PC-3 (cell line): ENCODE data around the gene MAP4K2.

Source experiments
- EZH2 ChIP-seq: fragments of 300-600 bp; sonication (generic); IDR thresholded peaks from one replicate; pipeline ENCODE4 v1.6.1; 2017; ENCODE audit warnings: antibody characterized with exemption, mild to moderate bottlenecking, low read length; ENCODE audit not compliant: unreplicated experiment
- EZH2phosphoT487 ChIP-seq: fragments of 300-600 bp; sonication (generic); IDR thresholded peaks from 2 replicates; pipeline ENCODE4 v1.6.1; 2018; ENCODE audit warnings: mild to moderate bottlenecking, antibody characterized with exemption, low read length, borderline replicate concordance
- TF ChIP-seq, protein P1 (sequence below): fragments of 300-600 bp; sonication (generic); conservative IDR thresholded peaks from 2 replicates; pipeline ENCODE4 v1.5.1; 2017; ENCODE audit warnings: antibody characterized with exemption, low read depth, mild to moderate bottlenecking, low read length

DNA sequence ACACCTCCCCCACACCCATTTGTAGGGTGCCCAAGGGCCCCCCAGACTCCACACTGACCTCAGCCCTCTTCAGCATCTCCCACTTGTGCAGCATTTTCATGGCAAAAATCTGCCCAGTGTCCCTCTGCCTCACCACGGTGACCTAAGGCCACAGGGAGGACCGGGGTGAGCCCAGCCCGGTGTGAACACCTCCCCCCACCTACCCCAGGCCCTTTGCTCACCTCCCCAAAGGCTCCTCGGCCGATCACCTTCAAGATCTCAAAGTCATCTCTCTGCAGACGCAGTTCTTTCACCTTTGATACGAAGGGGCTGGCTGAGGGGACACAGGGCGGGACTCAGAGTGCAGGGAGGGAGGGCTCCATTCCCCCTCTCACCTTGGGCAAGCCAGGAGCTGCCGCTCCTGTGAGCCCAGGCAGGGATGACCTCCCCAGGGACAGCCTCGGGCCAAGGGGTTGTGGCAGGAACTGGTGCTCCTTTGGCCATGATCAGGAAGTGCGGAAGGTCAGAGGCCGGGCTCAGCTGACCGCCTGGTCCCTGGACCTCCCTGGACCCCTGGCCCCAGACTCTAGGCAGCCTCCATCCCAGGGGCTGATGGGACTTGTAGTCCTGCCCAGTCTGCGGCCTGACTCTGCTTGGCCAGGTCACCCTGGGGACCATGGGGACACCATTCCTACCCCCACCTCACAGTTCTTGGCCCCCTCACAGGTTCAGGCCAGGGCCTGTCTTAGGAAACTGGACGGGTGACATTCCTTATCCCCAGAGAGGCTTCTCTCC, 38.8 kb upstream of the MAP4K2 start:
- TF ChIP-seq EZH2 (no peak), EZH2phosphoT487 (no peak)
- TF ChIP-seq, protein P1, sequence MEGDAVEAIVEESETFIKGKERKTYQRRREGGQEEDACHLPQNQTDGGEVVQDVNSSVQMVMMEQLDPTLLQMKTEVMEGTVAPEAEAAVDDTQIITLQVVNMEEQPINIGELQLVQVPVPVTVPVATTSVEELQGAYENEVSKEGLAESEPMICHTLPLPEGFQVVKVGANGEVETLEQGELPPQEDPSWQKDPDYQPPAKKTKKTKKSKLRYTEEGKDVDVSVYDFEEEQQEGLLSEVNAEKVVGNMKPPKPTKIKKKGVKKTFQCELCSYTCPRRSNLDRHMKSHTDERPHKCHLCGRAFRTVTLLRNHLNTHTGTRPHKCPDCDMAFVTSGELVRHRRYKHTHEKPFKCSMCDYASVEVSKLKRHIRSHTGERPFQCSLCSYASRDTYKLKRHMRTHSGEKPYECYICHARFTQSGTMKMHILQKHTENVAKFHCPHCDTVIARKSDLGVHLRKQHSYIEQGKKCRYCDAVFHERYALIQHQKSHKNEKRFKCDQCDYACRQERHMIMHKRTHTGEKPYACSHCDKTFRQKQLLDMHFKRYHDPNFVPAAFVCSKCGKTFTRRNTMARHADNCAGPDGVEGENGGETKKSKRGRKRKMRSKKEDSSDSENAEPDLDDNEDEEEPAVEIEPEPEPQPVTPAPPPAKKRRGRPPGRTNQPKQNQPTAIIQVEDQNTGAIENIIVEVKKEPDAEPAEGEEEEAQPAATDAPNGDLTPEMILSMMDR: no peak
